GM12891 (cell line): ENCODE measurements around the gene ITGAL.
"Not testable (repeated sequence)": the region's sequence is repeated elsewhere in the genome, so short reads cannot be mapped to it uniquely, and the experiment has no call there.

Experiments used
- PAX5 ChIP-seq: IDR thresholded peaks from 2 replicates; pipeline ENCODE4 v1.6.1; 2011; ENCODE audit warnings: low read length, moderate library complexity, mild to moderate bottlenecking; ENCODE audit not compliant: insufficient read depth, severe bottlenecking
- POLR2A ChIP-seq: IDR thresholded peaks from 2 replicates; pipeline ENCODE4 v1.6.1; 2011; ENCODE audit warnings: low read depth, low read length, control low read depth
- POLR2AphosphoS5 ChIP-seq: IDR thresholded peaks from 2 replicates; pipeline ENCODE4 v1.6.1; 2011; ENCODE audit warnings: low read depth, low read length, control low read depth
- POU2F2 ChIP-seq: IDR thresholded peaks from 2 replicates; pipeline ENCODE4 v1.6.1; 2011; ENCODE audit warnings: low read depth, mild to moderate bottlenecking, control low read depth, low read length, moderate library complexity
- SPI1 ChIP-seq: IDR thresholded peaks from 2 replicates; pipeline ENCODE4 v1.6.1; 2011; ENCODE audit warnings: low read depth, low read length, control low read depth
- TAF1 ChIP-seq: IDR thresholded peaks from 2 replicates; pipeline ENCODE4 v1.6.1; 2011; ENCODE audit warnings: low read depth, low read length, control low read depth

- TF ChIP-seq POLR2A, POLR2AphosphoS5, TAF1, POU2F2, PAX5, SPI1: not testable (repeated sequence)
These were observed 19.6 kb upstream of the ITGAL start for GRCh38 chr16:30452709-30453580.
